ENCODE results near the gene ADGRB2.

ADGRB2 gene

DNA sequence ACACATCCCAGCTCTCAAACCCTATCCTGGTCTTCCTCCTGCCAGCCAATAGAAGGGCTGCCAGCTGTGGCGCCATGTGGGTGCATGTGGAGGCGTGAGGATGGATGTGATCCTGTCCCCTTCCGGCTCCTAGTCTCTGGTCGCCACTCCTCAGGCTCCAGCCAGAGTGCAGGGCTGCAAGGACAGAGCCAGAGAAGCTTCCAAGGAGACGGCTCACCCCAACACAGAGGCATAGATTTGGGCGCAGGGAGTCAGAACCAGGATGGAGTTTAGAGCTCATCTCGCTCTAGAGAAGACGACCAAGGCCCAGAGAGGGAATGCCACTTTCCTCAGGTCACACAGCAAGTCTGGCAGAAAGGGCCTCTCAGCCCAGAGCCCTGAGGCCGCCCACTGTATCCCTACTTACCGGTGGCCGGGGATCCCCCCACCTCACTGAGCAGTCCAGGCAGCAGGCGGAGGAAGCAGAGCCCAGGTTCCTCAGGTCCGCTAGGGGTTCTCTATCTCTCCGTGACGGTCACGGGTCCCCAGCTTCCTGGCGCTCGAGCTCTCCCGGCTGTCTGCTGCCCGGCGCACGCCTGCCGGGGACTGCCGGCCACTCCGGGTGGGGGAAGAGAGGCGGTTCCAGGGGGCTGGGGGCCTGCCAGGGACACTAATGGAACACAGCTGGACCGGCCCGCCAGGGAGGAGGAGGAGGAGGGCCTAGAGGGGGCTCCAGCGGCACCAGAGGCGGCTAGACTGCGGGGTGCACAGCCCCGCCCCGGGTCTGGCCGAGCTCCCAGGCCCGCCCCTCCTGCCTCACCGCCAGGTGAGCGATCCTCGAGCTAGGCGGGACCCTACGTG lies 60.5 kb downstream of the ADGRB2 start, which contains the start of gene COL16A1:
TSS of gene COL16A1 (minus strand) at position 587 of the 840 bp plus-strand sequence. CDS start 1,824 bp downstream, outside the sequence.
- no peak for TF ChIP-seq CTCF (IDR thresholded peaks at IDR 0.05)
- Histone ChIP-seq H3K4me3 (ENCODE audit: low read depth, low read length) (peak within 1 kb of the TSS; percentile 14), H3K9me3 (ENCODE audit: control insufficient read depth, low read length) (no peaks in the 10 kb centered on the region), H3K36me3 (ENCODE audit: control insufficient read depth, insufficient read depth, low read length) (no peaks in the 10 kb centered on the region), H3K9ac (no peak within 1 kb of the TSS), H2AFZ (peak within 1 kb of the TSS; percentile 62), H3K27me3 (ENCODE audit: control insufficient read depth, insufficient read depth, low read length) (no peaks in the 10 kb centered on the region), H3K27ac (no peak within 1 kb of the TSS), H3K79me2 (no peaks in the 10 kb centered on the region), H3K4me1 (peaks cover 4% of the 10 kb centered on the region), H3K4me2 (ENCODE audit: low read length) (peak within 1 kb of the TSS; percentile 80)

DNA sequence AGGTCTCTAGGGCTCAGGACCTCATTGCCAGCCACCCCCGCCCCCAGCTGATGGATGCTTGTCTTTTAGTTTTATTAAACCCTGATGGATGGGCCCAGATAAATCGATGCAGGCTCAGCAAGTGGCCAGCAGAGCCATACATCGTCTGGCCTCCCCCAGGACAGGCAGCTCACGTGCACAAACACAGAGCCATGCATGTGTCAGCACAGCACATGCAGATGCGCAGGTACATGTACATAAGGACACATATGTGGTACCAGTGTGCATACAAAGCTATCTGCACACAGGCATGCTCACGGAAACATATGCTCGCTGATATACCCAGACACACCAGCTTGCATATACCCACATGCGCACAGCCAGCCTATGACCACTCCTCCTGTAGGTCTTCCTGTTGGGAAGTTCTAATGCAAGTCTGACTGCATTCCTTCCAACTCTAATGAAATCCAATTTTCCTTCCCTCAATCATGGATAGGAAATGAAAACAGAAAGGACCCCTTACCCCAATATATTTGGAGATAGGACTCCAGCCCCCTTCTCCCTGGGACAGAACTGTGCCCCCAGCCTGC lies 61.2 kb downstream of the ADGRB2 start:
- H3K9ac ChIP-seq = no peak overlapping the region
- no peaks in the 10 kb centered on the region for H3K9me3 ChIP-seq (ENCODE audit: control insufficient read depth, low read length)
- H3K4me3 ChIP-seq (ENCODE audit: low read depth, low read length) = no peak overlapping the region
- H3K4me1 ChIP-seq = peaks cover 4% of the 10 kb centered on the region
- H3K27me3 ChIP-seq (ENCODE audit: control insufficient read depth, insufficient read depth, low read length) = no peaks in the 10 kb centered on the region
- no peak overlapping the region for H3K4me2 ChIP-seq (ENCODE audit: low read length)
- TF ChIP-seq CTCF (IDR thresholded peaks at IDR 0.05) = no peak
- H3K36me3 ChIP-seq (ENCODE audit: control insufficient read depth, insufficient read depth, low read length) = no peaks in the 10 kb centered on the region
- H2AFZ ChIP-seq = no peak overlapping the region
- no peak overlapping the region for H3K27ac ChIP-seq
- no peaks in the 10 kb centered on the region for H3K79me2 ChIP-seq

DNA sequence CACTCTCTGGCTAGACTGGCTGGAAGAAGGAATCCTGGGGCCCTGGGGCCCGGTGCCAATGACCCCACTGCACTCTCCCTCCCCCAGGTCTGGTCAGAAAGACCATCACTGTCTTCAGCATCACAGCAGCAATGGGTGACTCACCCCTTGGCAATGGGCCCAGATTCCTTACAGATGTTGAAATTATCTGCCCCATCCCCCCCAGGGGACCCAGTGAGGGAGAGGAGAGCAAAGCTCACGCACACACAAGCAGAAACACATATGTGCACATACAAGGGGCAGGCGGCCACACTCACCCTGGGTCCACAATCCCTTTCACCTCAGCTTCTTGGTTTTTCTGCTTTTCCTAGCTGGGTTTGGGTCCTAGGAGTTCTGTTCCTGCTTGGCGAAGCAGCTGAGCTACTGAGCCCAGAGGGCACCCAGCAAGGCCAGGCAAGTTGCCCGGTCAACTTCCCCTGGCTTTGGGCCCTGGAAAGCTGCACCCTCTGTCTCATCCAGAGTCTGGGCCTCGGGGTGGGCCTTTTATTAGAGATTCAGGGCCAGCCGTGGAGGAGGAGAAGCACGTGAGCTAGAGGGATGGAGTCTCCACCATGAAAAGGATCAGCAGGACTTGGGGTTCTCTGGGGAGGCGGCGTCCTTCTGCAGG lies 62.9 kb downstream of the ADGRB2 start:
- no peak for TF ChIP-seq CTCF (IDR thresholded peaks at IDR 0.05)
- Histone ChIP-seq H3K4me1 (peaks cover 4% of the 10 kb centered on the region), H3K9ac (no peak overlapping the region), H3K4me3 (ENCODE audit: low read depth, low read length) (no peak overlapping the region), H3K36me3 (ENCODE audit: control insufficient read depth, insufficient read depth, low read length) (no peaks in the 10 kb centered on the region), H3K4me2 (ENCODE audit: low read length) (no peak overlapping the region), H2AFZ (no peak overlapping the region), H3K79me2 (no peaks in the 10 kb centered on the region), H3K27me3 (ENCODE audit: control insufficient read depth, insufficient read depth, low read length) (no peaks in the 10 kb centered on the region), H3K9me3 (ENCODE audit: control insufficient read depth, low read length) (no peaks in the 10 kb centered on the region), H3K27ac (no peak overlapping the region)

- H2AFZ ChIP-seq = no peak overlapping the region
- peaks cover 4% of the 10 kb centered on the region for H3K4me1 ChIP-seq
- no peaks in the 10 kb centered on the region for H3K27me3 ChIP-seq (ENCODE audit: control insufficient read depth, insufficient read depth, low read length)
- H3K36me3 ChIP-seq (ENCODE audit: control insufficient read depth, insufficient read depth, low read length) = no peaks in the 10 kb centered on the region
- no peak overlapping the region for H3K27ac ChIP-seq
- no peak overlapping the region for H3K9ac ChIP-seq
- no peak overlapping the region for H3K4me3 ChIP-seq (ENCODE audit: low read depth, low read length)
- TF ChIP-seq CTCF (IDR thresholded peaks at IDR 0.05) = no peak
- H3K9me3 ChIP-seq (ENCODE audit: control insufficient read depth, low read length) = no peaks in the 10 kb centered on the region
- H3K79me2 ChIP-seq = no peaks in the 10 kb centered on the region
- no peak overlapping the region for H3K4me2 ChIP-seq (ENCODE audit: low read length)
Measured at GRCh38 chr1:31700468-31701090, 63.6 kb downstream of the ADGRB2 start.

Data from parathyroid adenoma (tissue), 2 donors.